H1 (cell line): ENCODE results near the gene MAST2. TPM values are rescaled to one million over a fixed set of nuclear protein-coding genes. Genes with fewer than 3 reads are reported as not detected.

Experiments
- CEBPB ChIP-seq: IDR thresholded peaks from 2 replicates; pipeline ENCODE4 v1.6.1; 2012; ENCODE audit warnings: low read depth, low read length
- HDAC2 ChIP-seq, 2 experiments: fragments of 300-600 bp in 1 of 2; sonication (generic) in 1 of 2; IDR thresholded peaks; 2 replicates each; pipeline ENCODE4 v1.6.1; 2011 to 2012; ENCODE audit warnings: low read depth in 2 of 2, low read length in 2 of 2, mild to moderate bottlenecking in 2 of 2, moderate library complexity in 2 of 2, borderline replicate concordance in 1 of 2, inconsistent platforms in 1 of 2
- POLR2AphosphoS5 ChIP-seq: IDR thresholded peaks from 2 replicates; pipeline ENCODE4 v1.6.1; 2011; ENCODE audit warnings: low read depth, low read length
- SP1 ChIP-seq: IDR thresholded peaks from 2 replicates; pipeline ENCODE4 v1.6.1; 2011; ENCODE audit warnings: low read depth, low read length
- YY1 ChIP-seq: IDR thresholded peaks from 2 replicates; pipeline ENCODE4 v1.6.1; 2011; ENCODE audit warnings: low read depth, mild to moderate bottlenecking, low read length
- polyA plus RNA-seq, 7 experiments: library from polyadenylated mRNA; depleted of rRNA in 3 of 7; stranded (reverse) in 5 of 7; unstranded in 2 of 7; fragments of >200 nt in 5 of 7; fragments of 200-250 nt in 2 of 7; gene quantifications; 1 replicate in 5 of 7; 2 replicates in 1 of 7; 4 replicates in 1 of 7; pipeline versions ENCODE4 v1.2.1 to v1.2.3, GENCODE V29; 2011 to 2013; ENCODE audit warnings: missing spikeins in 2 of 7, mixed read lengths in 2 of 7
- total RNA-seq: library from RNA; stranded (reverse); fragmentation: NEBNext Ultra II Directional; extraction: Animal tissue kit (Norgen Biotek cat#: 25700); gene quantifications from 2 replicates; pipeline ENCODE4 v1.2.1, GENCODE V29; 2021
- TF ChIP-seq, protein P1 (sequence below), 3 experiments: IDR thresholded peaks; 1 replicate in 2 of 3; 2 replicates in 1 of 3; pipeline versions ENCODE4 v1.5.1 to v1.6.1; 2011; ENCODE audit warnings: low read length in 3 of 3, mild to moderate bottlenecking in 3 of 3, inconsistent platforms in 2 of 3, low read depth in 1 of 3, moderate library complexity in 1 of 3; ENCODE audit not compliant: insufficient read depth in 1 of 3; ENCODE audit errors: control extremely low read depth in 1 of 3

The MAST2 gene
- total and polyA plus RNA-seq, 2 of the 8 experiments (the other 6 are each of a cell fraction or from before 2014, with no cell fraction given): 20.5 to 35.4 TPM

DNA sequence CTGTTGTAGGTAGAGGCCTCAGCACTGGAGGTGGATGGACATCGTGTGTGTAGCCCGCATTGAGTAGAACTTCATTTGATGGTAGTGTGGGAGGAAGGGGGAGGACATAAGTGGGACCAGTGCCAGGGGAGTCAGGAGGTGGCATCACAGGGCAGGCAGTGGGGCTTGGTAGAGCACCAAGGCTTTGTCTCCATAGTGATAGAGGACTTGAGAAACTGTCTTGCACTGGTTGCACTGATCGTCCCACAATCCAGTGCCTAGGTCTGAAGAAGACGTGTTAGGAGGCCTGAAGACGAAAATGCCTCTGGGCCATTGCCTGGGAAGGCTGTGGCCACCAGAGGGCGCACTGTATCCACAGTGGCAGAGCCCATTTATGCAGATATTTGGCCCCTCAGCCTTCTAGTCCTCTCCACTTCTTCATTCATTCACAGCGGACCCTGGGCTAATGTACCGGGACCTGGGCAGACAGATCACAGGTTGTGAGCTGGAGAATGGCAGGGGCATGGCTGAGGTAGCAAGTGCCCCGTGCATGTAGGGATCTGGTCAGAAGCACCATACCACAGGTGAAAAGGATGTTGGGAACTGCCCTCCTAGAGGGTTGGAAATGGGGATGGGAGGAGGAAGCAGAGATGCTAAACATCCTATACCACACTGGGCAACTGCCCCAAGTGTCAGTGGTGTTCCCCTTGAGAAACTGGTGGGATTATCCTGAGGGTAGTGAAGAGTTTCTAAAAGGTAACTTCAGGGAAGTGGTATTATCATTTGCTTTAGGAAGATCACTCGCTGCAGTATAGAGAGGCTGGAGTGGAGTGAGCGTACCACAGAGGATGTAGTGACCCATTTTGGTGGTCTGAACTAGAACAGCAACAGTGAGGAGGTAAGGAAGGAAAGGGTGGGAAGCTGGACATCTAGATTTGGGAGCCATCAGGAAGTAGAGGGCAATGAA is 233.8 kb downstream of the MAST2 start (continued):
- no peak for TF ChIP-seq HDAC2 (IDR thresholded peaks at IDR 0.05; ENCODE audit: borderline replicate concordance in 1 of 2, low read depth in 2 of 2, low read length in 2 of 2)
- TF ChIP-seq SP1: no peak
- peak; percentile 53; the same call in 1 of the 2 replicates for TF ChIP-seq YY1
- no peak for TF ChIP-seq CEBPB
- TF ChIP-seq, protein P1, sequence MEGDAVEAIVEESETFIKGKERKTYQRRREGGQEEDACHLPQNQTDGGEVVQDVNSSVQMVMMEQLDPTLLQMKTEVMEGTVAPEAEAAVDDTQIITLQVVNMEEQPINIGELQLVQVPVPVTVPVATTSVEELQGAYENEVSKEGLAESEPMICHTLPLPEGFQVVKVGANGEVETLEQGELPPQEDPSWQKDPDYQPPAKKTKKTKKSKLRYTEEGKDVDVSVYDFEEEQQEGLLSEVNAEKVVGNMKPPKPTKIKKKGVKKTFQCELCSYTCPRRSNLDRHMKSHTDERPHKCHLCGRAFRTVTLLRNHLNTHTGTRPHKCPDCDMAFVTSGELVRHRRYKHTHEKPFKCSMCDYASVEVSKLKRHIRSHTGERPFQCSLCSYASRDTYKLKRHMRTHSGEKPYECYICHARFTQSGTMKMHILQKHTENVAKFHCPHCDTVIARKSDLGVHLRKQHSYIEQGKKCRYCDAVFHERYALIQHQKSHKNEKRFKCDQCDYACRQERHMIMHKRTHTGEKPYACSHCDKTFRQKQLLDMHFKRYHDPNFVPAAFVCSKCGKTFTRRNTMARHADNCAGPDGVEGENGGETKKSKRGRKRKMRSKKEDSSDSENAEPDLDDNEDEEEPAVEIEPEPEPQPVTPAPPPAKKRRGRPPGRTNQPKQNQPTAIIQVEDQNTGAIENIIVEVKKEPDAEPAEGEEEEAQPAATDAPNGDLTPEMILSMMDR (IDR thresholded peaks at IDR 0.05; ENCODE audit: control extremely low read depth in 1 of 3, insufficient read depth in 1 of 3, low read depth in 1 of 3, low read length in 3 of 3): peak; percentile 95 to 99 (median 98)
- peak; percentile 42 for TF ChIP-seq POLR2AphosphoS5
